Measurements from ENCODE around the gene HS3ST5.
"Not testable (repeated sequence)": the region's sequence is repeated elsewhere in the genome, so short reads cannot be mapped to it uniquely, and the experiment has no call there.

The HS3ST5 gene

GRCh38 chr6:114039841-114040240 is 303.0 kb downstream of the HS3ST5 start:
- no peak for FAIRE-seq

- FAIRE-seq = no peak
These were observed 309.2 kb downstream of the HS3ST5 start for GRCh38 chr6:114033606-114034005.

GRCh38 chr6:114032721-114033120 is 310.1 kb downstream of the HS3ST5 start:
- FAIRE-seq = no peak

DNA sequence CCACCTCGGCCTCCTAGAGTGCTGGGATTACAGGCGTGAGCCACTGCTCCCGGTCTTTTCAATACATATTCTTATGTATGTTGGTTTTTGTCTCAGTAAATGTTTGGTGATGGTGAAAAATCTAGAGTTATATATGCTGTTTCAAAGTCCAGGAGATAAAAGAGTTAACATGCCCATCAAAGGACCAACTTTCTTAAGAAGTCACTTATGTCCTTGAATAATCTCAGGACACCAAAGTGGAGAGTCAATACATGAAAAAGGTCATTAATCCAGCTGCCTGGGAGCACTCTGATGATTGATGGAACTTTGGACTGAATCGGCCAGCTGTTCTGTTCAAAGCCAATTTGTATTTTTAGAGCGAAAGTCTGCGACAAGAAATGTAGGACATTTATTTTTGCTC is 312.1 kb downstream of the HS3ST5 start:
- no peak for FAIRE-seq

DNA sequence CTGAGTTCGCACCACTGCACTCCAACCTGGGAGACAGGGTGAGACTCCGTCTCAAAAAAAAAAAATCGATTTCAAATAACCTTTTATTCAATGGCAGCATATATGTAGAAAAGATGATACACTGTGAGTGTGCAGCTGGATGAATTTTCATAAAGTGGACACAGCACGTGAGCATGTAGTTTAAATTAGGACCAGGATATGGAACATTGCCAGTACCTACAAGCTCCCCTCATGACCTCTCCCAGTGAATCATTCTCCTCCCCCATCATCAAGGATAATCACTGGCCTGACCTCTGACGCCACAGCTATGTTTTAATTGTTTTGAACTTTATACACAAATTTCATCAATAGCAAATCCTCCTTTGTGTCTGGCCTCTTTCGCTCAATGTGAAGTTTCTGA is 318.1 kb downstream of the HS3ST5 start:
- FAIRE-seq = no peak

GRCh38 chr6:114020196-114020595 is 322.6 kb downstream of the HS3ST5 start:
- no peak for FAIRE-seq

DNA sequence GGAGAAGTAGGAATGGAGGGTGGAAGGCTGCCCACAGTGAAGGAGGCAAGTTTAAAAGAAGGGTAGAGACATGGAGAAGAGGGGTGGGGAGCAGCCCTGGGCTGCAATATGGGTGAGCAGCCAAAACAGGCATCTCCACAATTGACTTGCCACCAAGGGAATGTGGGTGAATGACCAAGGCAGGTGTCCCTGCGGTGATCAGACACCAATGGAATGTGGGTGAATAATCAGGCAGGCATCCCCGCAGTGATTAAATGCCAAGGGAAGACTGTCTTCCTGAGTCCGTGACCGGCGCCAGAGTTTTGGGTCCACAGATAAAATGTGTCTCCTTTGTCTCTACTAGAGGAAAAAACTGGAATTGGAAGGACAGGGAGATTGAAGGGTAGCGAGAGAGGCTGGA is 325.7 kb downstream of the HS3ST5 start:
- FAIRE-seq = not testable (repeated sequence)

DNA sequence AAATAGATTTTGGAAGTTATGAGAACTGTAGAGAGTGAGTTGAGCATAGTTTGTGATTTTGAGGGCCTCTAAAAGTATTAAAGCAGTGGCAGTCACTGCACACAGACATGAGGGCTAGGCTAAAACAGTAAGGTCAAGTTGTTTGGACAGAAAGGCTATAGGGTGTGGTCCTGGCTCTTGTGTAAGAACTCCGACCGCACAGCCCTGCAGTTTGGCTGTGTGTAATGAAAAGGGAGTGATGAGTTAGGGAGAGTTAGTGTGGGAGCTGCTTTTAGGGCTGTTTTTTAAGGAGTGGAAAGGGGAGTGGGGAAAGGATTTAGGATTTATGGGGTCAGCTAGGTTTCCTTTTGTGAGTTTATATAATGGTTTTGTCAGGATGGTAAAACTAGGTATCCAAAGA is 328.7 kb downstream of the HS3ST5 start:
- FAIRE-seq = not testable (repeated sequence)

- not testable (repeated sequence) for FAIRE-seq
These were observed 331.3 kb downstream of the HS3ST5 start for GRCh38 chr6:114011486-114011885.

DNA sequence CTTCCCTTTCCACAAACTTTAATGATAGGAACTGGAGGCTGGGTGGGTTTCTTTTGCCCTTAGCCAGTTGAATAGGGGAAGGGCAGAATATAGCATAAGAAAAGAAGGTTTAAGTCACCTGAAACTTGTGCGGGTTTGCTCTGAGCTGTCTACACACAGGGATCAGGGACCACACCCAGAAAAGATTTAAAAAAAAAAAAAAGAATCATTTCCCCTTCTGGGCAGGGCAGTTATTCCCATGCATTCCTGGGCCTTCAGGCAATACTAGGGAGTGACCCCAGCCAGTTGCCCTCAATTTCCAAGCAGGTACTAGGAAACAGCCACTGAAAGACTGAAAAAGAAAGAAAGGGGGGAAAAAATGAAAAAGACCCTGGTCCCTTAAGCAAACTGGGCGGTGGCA is 332.3 kb downstream of the HS3ST5 start:
- no peak for FAIRE-seq

- FAIRE-seq = no peak
These were observed 333.6 kb downstream of the HS3ST5 start for GRCh38 chr6:114009192-114009591.

DNA sequence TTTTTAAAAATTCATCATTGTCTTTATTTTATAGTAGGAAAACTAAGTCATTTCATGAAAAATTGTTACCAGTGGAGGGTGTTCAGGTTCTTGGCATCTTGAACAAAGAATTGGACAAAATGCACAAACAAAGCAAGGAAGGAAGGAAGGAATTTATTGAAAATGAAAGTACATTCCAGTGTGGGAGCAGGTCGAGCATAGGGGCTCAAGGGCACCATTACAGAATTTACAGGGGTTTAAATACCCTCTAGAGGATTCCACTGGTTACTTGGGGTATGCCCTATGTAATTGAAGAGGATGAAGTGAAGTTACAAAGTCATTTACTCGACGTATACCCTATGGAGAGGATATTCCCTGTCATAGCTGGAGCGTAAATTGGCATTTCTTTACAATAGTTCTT is 334.5 kb downstream of the HS3ST5 start:
- FAIRE-seq = no peak

DNA sequence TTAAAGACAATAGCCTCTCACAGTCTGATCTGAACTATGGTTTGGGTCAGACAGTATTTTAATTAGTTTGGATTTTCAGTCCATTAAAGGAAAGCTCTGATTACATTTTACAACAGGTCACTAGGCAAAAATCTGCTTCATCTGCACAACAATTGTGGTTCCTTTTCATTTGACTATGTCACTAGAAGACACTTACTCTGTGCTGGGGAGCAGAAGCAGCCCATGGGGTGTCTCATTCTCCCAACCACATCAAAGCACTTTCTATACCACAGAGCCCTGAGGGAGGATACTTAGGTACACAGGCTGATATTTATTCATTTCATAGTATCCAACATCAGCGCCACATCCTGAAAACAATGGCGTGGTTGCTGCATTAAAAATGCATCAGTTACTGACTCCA is 335.3 kb downstream of the HS3ST5 start:
- FAIRE-seq = no peak

Measured in A204.1 (cell line).